ENCODE results near the gene HEATR9.

DNA sequence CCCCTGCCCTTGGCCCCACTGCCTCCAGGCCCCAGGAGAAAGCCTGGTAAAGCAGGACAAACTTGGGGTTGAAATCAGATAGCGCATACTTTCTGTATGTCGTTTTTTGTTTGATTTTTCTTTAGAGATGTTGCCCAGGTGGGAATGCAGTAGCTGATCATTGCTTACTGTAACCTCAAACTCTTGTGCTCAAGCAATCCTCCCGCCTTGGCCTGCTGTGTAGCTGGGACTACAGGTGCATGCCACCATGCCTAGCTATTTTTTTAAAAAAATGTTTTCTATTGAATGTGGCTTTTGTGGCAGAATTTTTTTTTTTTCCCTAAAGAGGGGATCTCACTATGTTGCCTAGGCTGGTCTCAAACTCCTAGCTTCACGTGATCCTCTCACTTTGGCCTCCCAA is 22.6 kb upstream of the HEATR9 start:
- TF ChIP-seq, protein P1, sequence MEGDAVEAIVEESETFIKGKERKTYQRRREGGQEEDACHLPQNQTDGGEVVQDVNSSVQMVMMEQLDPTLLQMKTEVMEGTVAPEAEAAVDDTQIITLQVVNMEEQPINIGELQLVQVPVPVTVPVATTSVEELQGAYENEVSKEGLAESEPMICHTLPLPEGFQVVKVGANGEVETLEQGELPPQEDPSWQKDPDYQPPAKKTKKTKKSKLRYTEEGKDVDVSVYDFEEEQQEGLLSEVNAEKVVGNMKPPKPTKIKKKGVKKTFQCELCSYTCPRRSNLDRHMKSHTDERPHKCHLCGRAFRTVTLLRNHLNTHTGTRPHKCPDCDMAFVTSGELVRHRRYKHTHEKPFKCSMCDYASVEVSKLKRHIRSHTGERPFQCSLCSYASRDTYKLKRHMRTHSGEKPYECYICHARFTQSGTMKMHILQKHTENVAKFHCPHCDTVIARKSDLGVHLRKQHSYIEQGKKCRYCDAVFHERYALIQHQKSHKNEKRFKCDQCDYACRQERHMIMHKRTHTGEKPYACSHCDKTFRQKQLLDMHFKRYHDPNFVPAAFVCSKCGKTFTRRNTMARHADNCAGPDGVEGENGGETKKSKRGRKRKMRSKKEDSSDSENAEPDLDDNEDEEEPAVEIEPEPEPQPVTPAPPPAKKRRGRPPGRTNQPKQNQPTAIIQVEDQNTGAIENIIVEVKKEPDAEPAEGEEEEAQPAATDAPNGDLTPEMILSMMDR (IDR thresholded peaks at IDR 0.05), result no peak
- TF ChIP-seq TAF1 (IDR thresholded peaks at IDR 0.05; ENCODE audit: borderline replicate concordance, low read depth, low read length) (no peak), EZH2phosphoT487 (IDR thresholded peaks at IDR 0.05; ENCODE audit: borderline replicate concordance, low read depth) (no peak), SIN3A (IDR thresholded peaks at IDR 0.05; ENCODE audit: borderline replicate concordance, low read depth, low read length) (no peak)
- TF ChIP-seq, protein P2, sequence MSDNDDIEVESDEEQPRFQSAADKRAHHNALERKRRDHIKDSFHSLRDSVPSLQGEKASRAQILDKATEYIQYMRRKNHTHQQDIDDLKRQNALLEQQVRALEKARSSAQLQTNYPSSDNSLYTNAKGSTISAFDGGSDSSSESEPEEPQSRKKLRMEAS (IDR thresholded peaks at IDR 0.05; ENCODE audit: low read depth), result no peak
